GM19324 (cell line): ENCODE results near the gene RGS7.
"Not testable (repeated sequence)": the region's sequence is repeated elsewhere in the genome, so short reads cannot be mapped to it uniquely, and the experiment has no call there.

Experiments used
- ATAC-seq: cut with Tn5 transposase; IDR thresholded peaks from one replicate; pipeline ENCODE4 v1.9.1; 2021; ENCODE audit warnings: mild to moderate bottlenecking, moderate library complexity; ENCODE audit not compliant: unreplicated experiment, low FRiP score

Gene RGS7

DNA sequence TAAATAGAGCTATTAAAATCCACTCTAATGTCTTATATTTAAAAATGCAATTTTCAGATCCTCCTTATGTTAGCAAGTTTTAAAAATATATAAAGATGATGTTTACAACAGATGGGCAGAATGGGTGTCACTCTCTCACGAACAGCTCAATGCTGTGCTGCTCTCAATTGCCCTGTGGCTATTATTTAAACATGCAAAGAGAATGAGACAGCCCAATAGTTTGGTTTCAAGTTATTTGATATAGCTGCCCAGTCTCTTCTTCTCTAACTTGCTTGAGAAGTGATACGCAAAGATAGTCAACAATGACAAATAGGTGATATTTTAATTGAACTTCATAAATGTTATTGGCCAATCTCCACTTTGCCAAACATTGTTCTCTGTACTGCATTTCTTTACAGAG is 545.7 kb downstream of the RGS7 start:
- ATAC-seq, result no peak

GRCh38 chr1:240808381-240808780 is 548.6 kb downstream of the RGS7 start:
- ATAC-seq, result no peak

GRCh38 chr1:240806200-240806745 is 550.7 kb downstream of the RGS7 start:
- ATAC-seq, result no peak

GRCh38 chr1:240804475-240804874 is 552.5 kb downstream of the RGS7 start:
- ATAC-seq, result no peak

DNA sequence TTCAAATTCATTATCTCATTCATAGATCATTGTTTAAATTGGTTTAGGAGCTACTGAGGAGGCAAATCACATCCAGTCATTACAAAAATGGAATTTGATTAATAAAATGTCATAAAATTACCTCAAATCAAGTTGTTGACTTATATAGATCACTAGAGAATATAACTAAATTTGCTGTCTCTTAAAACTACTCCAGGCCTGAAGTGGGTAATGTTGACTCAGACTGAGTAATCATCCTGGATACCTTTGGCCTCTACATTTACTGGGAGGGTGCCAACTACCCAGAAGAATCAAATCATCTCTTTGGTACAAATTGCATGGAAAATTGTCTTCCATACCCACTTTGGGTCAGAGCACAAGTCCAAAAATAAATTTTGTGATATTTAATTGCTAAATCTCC is 553.9 kb downstream of the RGS7 start:
- ATAC-seq, result no peak

GRCh38 chr1:240802271-240802670 is 554.7 kb downstream of the RGS7 start:
- ATAC-seq, result no peak

GRCh38 chr1:240801442-240801841 is 555.6 kb downstream of the RGS7 start:
- no peak for ATAC-seq

DNA sequence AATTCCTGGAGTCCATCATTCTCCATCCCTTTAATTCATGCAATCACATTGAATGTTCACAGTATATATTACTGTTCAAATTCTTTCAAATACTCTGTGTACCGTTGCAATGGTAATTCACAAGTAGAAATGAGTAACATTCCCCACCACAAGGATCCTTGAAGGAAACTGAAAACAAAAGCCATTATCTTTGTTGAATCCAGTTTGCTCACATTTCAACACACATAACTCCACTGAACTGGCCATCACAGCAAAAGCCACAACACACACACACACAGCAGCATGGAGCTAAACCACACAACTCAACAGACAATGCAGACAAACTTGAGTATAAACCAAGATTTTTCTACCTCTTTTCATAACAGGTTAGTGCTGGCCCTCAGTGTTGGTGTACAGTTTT is 556.7 kb downstream of the RGS7 start:
- ATAC-seq, result no peak

GRCh38 chr1:240797050-240797449 is 560.0 kb downstream of the RGS7 start:
- ATAC-seq, result no peak

- no peak for ATAC-seq
Measured at GRCh38 chr1:240794046-240794843, 562.8 kb downstream of the RGS7 start.

- no peak for ATAC-seq
Measured at GRCh38 chr1:240792915-240793529, 564.0 kb downstream of the RGS7 start.

- no peak for ATAC-seq
Measured at GRCh38 chr1:240790856-240791255, 566.1 kb downstream of the RGS7 start.

- no peak for ATAC-seq
Measured at GRCh38 chr1:240786880-240787279, 570.1 kb downstream of the RGS7 start.

DNA sequence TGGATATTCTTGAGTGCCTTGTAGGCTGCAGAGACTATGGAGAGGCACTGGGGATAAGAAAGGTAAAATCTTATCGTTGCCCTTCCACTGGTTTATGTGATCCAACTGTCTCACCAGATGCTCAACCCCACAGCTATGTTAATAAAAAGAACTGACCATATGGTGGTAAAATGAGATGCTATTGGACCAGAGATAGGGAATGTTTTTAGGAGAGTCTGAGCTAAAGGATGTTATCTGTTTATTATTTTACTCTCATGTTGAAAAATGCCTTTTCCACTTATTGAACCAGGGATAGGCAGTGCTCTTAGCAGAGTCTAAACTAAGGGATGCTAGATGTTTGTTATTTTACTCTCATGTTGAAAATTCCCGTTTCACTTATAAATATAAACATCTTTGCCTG is 572.2 kb downstream of the RGS7 start:
- ATAC-seq, result no peak

- ATAC-seq, result not testable (repeated sequence)
Measured at GRCh38 chr1:240783728-240784137, 573.3 kb downstream of the RGS7 start.

DNA sequence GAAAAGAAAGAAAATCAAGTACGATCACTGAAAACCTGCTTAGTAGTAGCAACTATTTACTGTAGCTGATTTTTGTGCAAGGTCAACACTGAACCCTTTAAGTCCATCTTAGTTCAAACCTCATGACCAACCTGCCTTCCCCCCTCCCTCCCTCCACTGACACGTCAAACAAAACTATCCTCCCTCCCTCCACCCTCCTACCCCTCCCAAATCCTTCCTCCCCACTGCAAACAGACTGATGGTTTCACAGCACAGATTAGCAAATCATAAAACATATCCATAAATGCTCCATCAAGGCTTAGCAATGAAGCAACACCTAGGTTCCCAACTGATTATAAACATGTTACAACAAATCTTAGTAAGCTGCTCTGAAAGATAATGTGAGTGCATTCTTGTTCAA is 580.8 kb downstream of the RGS7 start:
- no peak for ATAC-seq

DNA sequence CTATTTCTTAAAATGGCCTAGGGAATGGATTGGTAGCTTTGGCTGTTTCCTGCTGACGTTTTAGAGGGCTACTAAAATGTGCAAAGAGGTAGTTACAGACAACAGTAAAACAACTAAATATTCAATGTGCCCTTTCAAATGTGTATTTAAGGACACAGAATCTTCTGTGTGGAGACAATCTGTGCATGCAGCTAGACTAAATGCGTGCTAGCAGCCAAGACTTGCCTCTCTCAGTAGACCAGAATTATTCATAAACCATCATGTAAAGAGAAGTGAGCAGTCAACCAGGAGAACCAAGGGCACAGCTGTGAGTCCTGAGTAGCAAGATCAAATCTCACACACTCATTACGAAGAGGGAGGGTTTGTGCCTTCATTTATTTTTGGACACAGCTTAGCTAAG is 584.9 kb downstream of the RGS7 start:
- ATAC-seq, result no peak

DNA sequence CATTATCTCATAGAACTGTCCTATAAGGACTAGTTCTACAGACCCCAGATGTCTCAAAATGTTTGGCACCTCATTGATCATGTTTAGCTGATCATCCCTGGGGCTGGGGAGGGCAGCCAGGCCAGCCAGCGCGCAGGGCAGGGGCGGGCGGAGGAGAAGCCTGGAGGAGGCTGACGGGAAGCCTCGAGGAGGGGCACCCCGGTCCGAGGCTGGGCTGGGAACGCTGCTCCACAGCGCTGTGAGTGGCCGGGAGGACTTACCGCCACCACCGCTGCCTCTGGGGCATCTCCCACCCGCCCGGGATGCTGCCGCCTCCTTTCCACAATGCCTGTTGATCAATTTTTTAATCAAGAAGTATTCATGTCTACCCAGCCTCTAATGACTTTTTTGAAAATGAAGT is 585.6 kb downstream of the RGS7 start:
- no peak for ATAC-seq

DNA sequence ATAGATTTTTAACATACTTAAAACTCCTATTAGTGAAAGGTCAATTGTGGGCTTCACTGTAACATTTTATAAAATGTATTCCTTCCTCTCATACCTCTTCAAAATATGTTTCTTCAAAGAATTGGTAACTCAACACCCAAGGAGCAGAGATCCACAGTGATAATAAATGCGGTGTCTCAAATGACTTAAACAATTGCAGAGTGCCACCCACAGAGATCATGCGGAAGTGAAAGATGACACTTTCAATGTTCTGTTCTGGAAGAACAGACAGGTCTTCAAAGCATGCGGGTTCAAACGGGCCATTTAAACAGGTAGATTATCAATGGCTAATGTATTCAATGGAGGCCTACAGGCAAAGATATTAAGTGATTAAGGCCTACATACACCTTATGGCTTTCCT is 588.0 kb downstream of the RGS7 start:
- no peak for ATAC-seq

GRCh38 chr1:240766831-240767230 is 590.2 kb downstream of the RGS7 start:
- no peak for ATAC-seq

GRCh38 chr1:240765732-240766363 is 591.2 kb downstream of the RGS7 start:
- ATAC-seq, result no peak
